ENCODE data around the gene CYSRT1.

CYSRT1 gene

GRCh38 chr9:137224830-137225694 is at the start of gene CYSRT1:
CYSRT1 (plus strand) TSS chr9:137225174; CDS start chr9:137225622, 448 bp downstream.
- no peak for DNase-seq (ENCODE audit: low read depth in 2 of 2, low spot score in 1 of 2)

GRCh38 chr9:137175345-137175961 is 49.5 kb upstream of the CYSRT1 start:
- no peak for DNase-seq (ENCODE audit: low read depth in 2 of 2, low spot score in 1 of 2)

- no peak for DNase-seq (ENCODE audit: low read depth in 2 of 2, low spot score in 1 of 2)
Measured at GRCh38 chr9:137176302-137177182, 48.4 kb upstream of the CYSRT1 start.

GRCh38 chr9:137178201-137178938 is 46.6 kb upstream of the CYSRT1 start:
- DNase-seq (ENCODE audit: low read depth in 2 of 2, low spot score in 1 of 2) = no peak

- no peak for DNase-seq (ENCODE audit: low read depth in 2 of 2, low spot score in 1 of 2)
Measured at GRCh38 chr9:137178939-137179630, 45.9 kb upstream of the CYSRT1 start.

- DNase-seq (ENCODE audit: low read depth in 2 of 2, low spot score in 1 of 2) = no peak
Measured at GRCh38 chr9:137179761-137180160, 45.2 kb upstream of the CYSRT1 start.

- DNase-seq (ENCODE audit: low read depth in 2 of 2, low spot score in 1 of 2) = no peak
Measured at GRCh38 chr9:137180491-137180890, 44.5 kb upstream of the CYSRT1 start.

- DNase-seq (ENCODE audit: low read depth in 2 of 2, low spot score in 1 of 2) = no peak
Measured at GRCh38 chr9:137181680-137182079, 43.3 kb upstream of the CYSRT1 start.

- no peak for DNase-seq (ENCODE audit: low read depth in 2 of 2, low spot score in 1 of 2)
Measured at GRCh38 chr9:137182836-137183235, 42.1 kb upstream of the CYSRT1 start.

- no peak for DNase-seq (ENCODE audit: low read depth in 2 of 2, low spot score in 1 of 2)
Measured at GRCh38 chr9:137183980-137184595, 40.9 kb upstream of the CYSRT1 start.

- no peak for DNase-seq (ENCODE audit: low read depth in 2 of 2, low spot score in 1 of 2)
Measured at GRCh38 chr9:137184881-137185660, 39.9 kb upstream of the CYSRT1 start.

GRCh38 chr9:137185921-137186320 is 39.1 kb upstream of the CYSRT1 start:
- no peak for DNase-seq (ENCODE audit: low read depth in 2 of 2, low spot score in 1 of 2)

- no peak for DNase-seq (ENCODE audit: low read depth in 2 of 2, low spot score in 1 of 2)
Measured at GRCh38 chr9:137186385-137186784, 38.6 kb upstream of the CYSRT1 start.

- DNase-seq (ENCODE audit: low read depth in 2 of 2, low spot score in 1 of 2) = no peak
Measured at GRCh38 chr9:137187386-137187785, 37.6 kb upstream of the CYSRT1 start.

- DNase-seq (ENCODE audit: low read depth in 2 of 2, low spot score in 1 of 2) = no peak
Measured at GRCh38 chr9:137188086-137188489, 36.9 kb upstream of the CYSRT1 start.

GRCh38 chr9:137188490-137189296 is 36.3 kb upstream of the CYSRT1 start, which contains the start of the genes ANAPC2 and SSNA1:
ANAPC2 (minus strand) TSS chr9:137188560; CDS start chr9:137188532, 28 bp downstream.
SSNA1 (plus strand) TSS chr9:137188676; CDS start chr9:137188727, 51 bp downstream.
- DNase-seq (ENCODE audit: low read depth in 2 of 2, low spot score in 1 of 2) = peak; percentile 75 to 85

GRCh38 chr9:137189297-137190295 is 35.4 kb upstream of the CYSRT1 start:
- DNase-seq (ENCODE audit: low read depth in 2 of 2, low spot score in 1 of 2) = no peak

Data from stimulated activated CD8-positive, alpha-beta memory T cell treated with anti-CD3 and anti-CD28 coated beads, Interleukin-4, amount 100 ng/mL, for 1 hour (primary cell).